Gastrocnemius medialis (tissue), 4 donors: ENCODE results near the gene EVC2.

ENCODE experiments used
- CTCF ChIP-seq, 5 experiments: fragments of 450-650 bp in 3 of 5; fragments of 200-600 bp in 2 of 5; sonication (generic) in 2 of 5; IDR thresholded peaks in 4 of 5; conservative IDR thresholded peaks in 1 of 5; 1 replicate in 4 of 5; 2 replicates in 1 of 5; pipeline ENCODE4 v1.5.1; 2016 to 2019; ENCODE audit warnings: antibody characterized with exemption in 5 of 5, mild to moderate bottlenecking in 3 of 5, moderate library complexity in 3 of 5
- POLR2A ChIP-seq, 2 donors: fragments of 450-650 bp; IDR thresholded peaks; one replicate each; pipeline ENCODE4 v1.6.1; 2017; ENCODE audit warnings: antibody characterized with exemption in 2 of 2, mild to moderate bottlenecking in 2 of 2, moderate library complexity in 2 of 2

- TF ChIP-seq CTCF (IDR thresholded peaks at IDR 0.05 in 4 of 5, conservative IDR thresholded peaks at IDR 0.05 in 1 of 5) (no peak), POLR2A (IDR thresholded peaks at IDR 0.05) (no peak)
Measured at GRCh38 chr4:5619913-5620625, 88.3 kb downstream of the EVC2 start.
